Measurements from ENCODE around the gene XXYLT1. TPM values are rescaled to one million over a fixed set of nuclear protein-coding genes. Genes with fewer than 3 reads are reported as not detected.

The XXYLT1 gene
- total RNA-seq, 2 experiments from 2014 or later: 8.8 to 9.6 TPM

GRCh38 chr3:195131176-195131575, 139.8 kb downstream of the XXYLT1 start:
- Mint-ChIP-seq H3K36me3 (peaks cover 7% of the 10 kb centered on the region), H3K4me1 (peaks cover 31% of the 10 kb centered on the region), H3K4me3 (no peak overlapping the region), H3K27ac (no peak overlapping the region), H3K27me3 (no peaks in the 10 kb centered on the region), H3K9me3 (peaks cover 2% of the 10 kb centered on the region)
- DNase-seq: no peak

- H3K4me1 Mint-ChIP-seq: peaks cover 36% of the 10 kb centered on the region
- peak; percentile 55 for DNase-seq
- H3K9me3 Mint-ChIP-seq: peaks cover 2% of the 10 kb centered on the region
- H3K27ac Mint-ChIP-seq: peak overlapping the region; percentile 97
- peaks cover 7% of the 10 kb centered on the region for H3K36me3 Mint-ChIP-seq
- peak overlapping the region; percentile 13 for H3K4me3 Mint-ChIP-seq
- no peaks in the 10 kb centered on the region for H3K27me3 Mint-ChIP-seq
Measured at GRCh38 chr3:195129644-195130492, 141.1 kb downstream of the XXYLT1 start.

DNA sequence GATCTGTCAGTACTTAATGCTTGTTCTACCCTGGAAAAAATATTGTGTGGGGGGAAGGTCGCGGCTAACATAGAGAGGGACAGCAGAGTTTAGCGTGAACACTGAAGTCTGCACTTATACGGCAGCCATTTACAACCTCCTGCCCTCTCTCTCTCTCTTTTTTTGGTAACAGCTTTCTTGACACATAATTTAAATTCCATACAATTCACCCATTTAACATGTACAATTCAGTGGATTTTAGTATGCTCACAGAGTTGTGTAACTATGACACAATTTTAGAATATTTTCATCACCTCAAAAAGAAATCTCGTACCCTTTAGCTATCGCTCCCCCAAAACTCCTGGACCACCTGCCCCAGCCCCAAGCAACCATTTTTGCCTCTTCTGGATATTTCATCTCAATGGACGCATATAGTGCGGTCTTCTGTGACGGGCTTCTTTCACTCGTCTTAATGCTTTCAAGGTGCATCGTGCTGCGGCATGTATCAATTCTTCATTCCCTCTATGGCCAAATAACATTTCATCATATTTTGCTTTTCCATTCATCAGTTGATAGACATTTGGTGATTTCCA, 141.8 kb downstream of the XXYLT1 start:
- no peak for DNase-seq
- Mint-ChIP-seq H3K27me3 (no peaks in the 10 kb centered on the region), H3K36me3 (peaks cover 7% of the 10 kb centered on the region), H3K4me3 (peak overlapping the region; percentile 50), H3K27ac (peak overlapping the region; percentile 97), H3K9me3 (peaks cover 2% of the 10 kb centered on the region), H3K4me1 (peaks cover 40% of the 10 kb centered on the region)

DNA sequence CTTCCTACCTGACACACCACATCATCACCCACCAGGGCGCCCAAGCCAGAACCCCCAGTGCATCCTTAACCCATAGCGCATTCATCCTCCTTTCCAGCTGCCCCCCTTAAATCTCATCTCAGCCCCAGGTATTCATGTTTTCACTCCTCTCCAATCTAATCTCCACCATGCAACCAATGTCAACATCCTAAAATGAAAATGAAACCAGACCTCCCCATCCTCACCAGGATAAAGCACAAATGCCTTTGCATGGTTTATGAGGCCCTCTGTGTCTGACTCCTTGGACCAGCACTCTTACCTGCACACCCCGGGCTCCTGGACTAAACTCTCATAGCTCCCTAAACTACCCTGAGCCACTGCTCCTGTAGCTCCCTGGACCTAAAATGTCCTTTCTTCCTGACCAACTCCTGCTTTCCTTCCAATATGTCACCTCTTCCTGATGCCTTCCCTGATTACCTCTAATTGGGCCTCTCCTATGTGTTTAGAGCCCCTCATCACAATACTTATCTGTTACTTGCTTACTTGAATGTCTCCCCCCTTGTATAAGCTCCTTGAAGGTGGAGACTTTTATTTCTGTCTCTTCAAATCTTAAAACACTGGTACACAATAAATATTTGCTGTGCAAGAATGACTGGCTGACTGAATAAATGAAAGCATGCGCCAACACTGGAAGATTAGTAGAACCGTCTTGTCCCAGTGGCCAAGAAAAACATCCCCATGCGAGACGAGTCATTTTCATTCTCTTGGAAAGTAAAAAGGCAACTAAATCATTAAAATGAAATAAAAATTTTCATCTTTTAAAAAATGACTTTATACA, 142.5 kb downstream of the XXYLT1 start:
- Mint-ChIP-seq H3K9me3 (peaks cover 2% of the 10 kb centered on the region), H3K36me3 (peaks cover 7% of the 10 kb centered on the region), H3K4me3 (peak overlapping the region; percentile 22), H3K27ac (peak overlapping the region; percentile 97), H3K27me3 (no peaks in the 10 kb centered on the region), H3K4me1 (peaks cover 40% of the 10 kb centered on the region)
- DNase-seq: no peak

- H3K4me1 Mint-ChIP-seq: peaks cover 40% of the 10 kb centered on the region
- H3K4me3 Mint-ChIP-seq: no peak overlapping the region
- no peak overlapping the region for H3K27ac Mint-ChIP-seq
- no peaks in the 10 kb centered on the region for H3K27me3 Mint-ChIP-seq
- peaks cover 2% of the 10 kb centered on the region for H3K9me3 Mint-ChIP-seq
- peaks cover 7% of the 10 kb centered on the region for H3K36me3 Mint-ChIP-seq
- DNase-seq: no peak
Measured at GRCh38 chr3:195126056-195126605, 144.8 kb downstream of the XXYLT1 start.

- Mint-ChIP-seq H3K36me3 (peaks cover 7% of the 10 kb centered on the region), H3K27ac (no peak overlapping the region), H3K27me3 (no peaks in the 10 kb centered on the region), H3K4me1 (peaks cover 40% of the 10 kb centered on the region), H3K4me3 (no peak overlapping the region), H3K9me3 (peaks cover 2% of the 10 kb centered on the region)
- no peak for DNase-seq
Measured at GRCh38 chr3:195125646-195126045, 145.3 kb downstream of the XXYLT1 start.

DNA sequence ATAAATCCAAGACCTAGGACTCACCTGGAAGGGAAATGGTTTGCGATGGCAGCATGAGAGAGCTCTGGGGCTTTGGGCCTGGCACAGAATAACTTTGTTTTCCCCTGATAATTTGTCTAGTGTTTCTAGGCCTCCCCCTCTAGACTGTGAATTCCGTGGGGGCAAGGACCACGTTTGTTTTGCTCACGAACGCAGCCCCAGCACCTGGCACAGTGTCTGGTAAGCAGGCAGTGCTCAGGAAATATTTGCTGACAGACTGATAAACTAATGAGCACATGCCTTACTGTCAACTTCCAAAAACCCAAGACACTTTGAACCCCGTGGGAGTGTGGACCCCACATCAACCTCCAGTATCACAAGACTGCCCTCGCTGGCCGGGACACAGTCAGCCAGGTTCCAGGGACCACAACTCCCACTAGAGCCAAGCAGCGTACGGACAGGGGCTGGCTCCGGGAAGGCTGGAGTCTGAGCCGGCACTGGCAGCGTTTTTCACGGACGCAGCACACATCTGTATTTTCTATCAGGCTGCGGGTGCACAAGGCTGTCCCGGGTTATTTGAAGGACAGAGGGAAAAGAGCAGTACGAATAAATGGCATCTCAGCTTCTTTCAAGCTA, 146.5 kb downstream of the XXYLT1 start:
- H3K4me3 Mint-ChIP-seq: no peak overlapping the region
- DNase-seq: no peak
- H3K27me3 Mint-ChIP-seq: no peaks in the 10 kb centered on the region
- peaks cover 2% of the 10 kb centered on the region for H3K9me3 Mint-ChIP-seq
- peaks cover 7% of the 10 kb centered on the region for H3K36me3 Mint-ChIP-seq
- H3K4me1 Mint-ChIP-seq: peaks cover 28% of the 10 kb centered on the region
- no peak overlapping the region for H3K27ac Mint-ChIP-seq

GRCh38 chr3:195123281-195123691, 147.7 kb downstream of the XXYLT1 start:
- Mint-ChIP-seq H3K4me1 (peaks cover 16% of the 10 kb centered on the region), H3K27ac (no peak overlapping the region), H3K4me3 (no peak overlapping the region), H3K36me3 (peaks cover 2% of the 10 kb centered on the region), H3K9me3 (no peaks in the 10 kb centered on the region), H3K27me3 (no peaks in the 10 kb centered on the region)
- no peak for DNase-seq

DNA sequence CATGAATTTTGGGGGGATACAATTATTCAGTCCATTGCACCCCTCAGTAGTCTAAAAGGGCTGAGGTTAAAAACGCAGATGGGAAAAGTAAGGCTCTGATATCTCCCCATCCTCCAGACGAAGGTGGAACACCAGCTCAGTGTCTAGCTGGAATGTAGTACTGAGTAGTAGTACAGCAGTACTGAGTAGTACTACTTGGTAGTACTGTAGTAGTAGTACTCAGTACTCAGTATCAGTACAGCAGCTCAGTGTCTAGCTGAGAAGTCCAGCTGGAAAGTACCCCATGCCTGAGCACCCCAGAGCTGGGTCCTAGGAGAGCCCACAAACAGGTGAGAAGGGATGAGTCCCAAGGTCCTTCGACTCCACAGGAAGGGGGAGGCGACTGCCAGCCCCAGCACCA, 148.7 kb downstream of the XXYLT1 start:
- no peaks in the 10 kb centered on the region for H3K27me3 Mint-ChIP-seq
- H3K27ac Mint-ChIP-seq: no peak overlapping the region
- H3K9me3 Mint-ChIP-seq: no peaks in the 10 kb centered on the region

DNA sequence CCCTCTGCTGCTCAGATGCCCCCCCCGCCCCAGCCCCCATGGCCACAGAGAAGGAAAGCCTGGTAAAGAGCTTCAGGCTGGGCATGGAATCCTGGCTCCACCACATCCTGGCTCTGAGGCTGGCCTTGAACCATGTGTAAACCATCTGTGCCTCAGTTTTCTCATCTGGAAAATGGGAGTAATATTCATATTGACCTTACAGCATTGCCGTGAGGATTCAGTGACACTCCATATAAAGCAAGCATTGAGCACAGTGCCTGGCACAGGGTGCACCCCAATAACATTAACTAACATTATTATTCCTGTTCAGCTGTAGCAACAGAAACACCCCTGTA, 150.7 kb downstream of the XXYLT1 start:
- H3K4me1 Mint-ChIP-seq: peaks cover 8% of the 10 kb centered on the region

More for the DNA sequence above, 148.7 kb downstream of the XXYLT1 start:
- H3K4me1 Mint-ChIP-seq: peaks cover 11% of the 10 kb centered on the region
- no peaks in the 10 kb centered on the region for H3K36me3 Mint-ChIP-seq
- no peak for DNase-seq
- no peak overlapping the region for H3K4me3 Mint-ChIP-seq

GRCh38 chr3:195119461-195120266, 151.3 kb downstream of the XXYLT1 start:
- no peaks in the 10 kb centered on the region for H3K9me3 Mint-ChIP-seq
- peaks cover 5% of the 10 kb centered on the region for H3K4me1 Mint-ChIP-seq
- no peak overlapping the region for H3K27ac Mint-ChIP-seq
- no peaks in the 10 kb centered on the region for H3K27me3 Mint-ChIP-seq
- no peak overlapping the region for H3K4me3 Mint-ChIP-seq
- H3K36me3 Mint-ChIP-seq: no peaks in the 10 kb centered on the region
- DNase-seq: no peak

More for the DNA sequence above, 150.7 kb downstream of the XXYLT1 start:
- Mint-ChIP-seq H3K27ac (no peak overlapping the region), H3K36me3 (no peaks in the 10 kb centered on the region), H3K9me3 (no peaks in the 10 kb centered on the region), H3K27me3 (no peaks in the 10 kb centered on the region), H3K4me3 (no peak overlapping the region)
- DNase-seq: no peak

DNA sequence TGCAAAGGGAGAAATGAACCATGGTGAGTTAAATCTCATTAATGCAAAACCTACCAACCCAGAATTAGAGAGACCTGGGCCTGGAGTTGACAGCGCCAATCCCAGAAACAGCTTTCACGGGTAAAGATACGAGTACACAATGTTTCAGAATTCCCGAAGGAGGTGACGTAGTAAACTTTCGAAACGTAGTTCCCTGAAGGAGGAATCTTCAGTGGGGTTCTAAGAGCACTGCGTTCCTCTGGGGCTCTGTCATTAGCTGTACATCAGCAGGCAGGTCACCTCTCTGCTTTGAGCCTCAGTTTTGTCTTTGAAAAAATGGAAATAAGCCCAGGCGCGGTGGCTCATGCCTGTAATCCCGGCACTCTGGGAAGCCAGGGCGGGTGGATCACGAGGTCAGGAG, 152.3 kb downstream of the XXYLT1 start:
- Mint-ChIP-seq H3K4me1 (peaks cover 4% of the 10 kb centered on the region), H3K27me3 (no peaks in the 10 kb centered on the region), H3K36me3 (no peaks in the 10 kb centered on the region)

GRCh38 chr3:195117978-195118581, 152.9 kb downstream of the XXYLT1 start:
- Mint-ChIP-seq H3K36me3 (no peaks in the 10 kb centered on the region), H3K27me3 (no peaks in the 10 kb centered on the region), H3K9me3 (no peaks in the 10 kb centered on the region), H3K4me1 (peaks cover 4% of the 10 kb centered on the region), H3K4me3 (no peak overlapping the region), H3K27ac (no peak overlapping the region)
- no peak for DNase-seq

More for the DNA sequence above, 152.3 kb downstream of the XXYLT1 start:
- H3K4me3 Mint-ChIP-seq: no peak overlapping the region
- no peak for DNase-seq
- no peak overlapping the region for H3K27ac Mint-ChIP-seq
- no peaks in the 10 kb centered on the region for H3K9me3 Mint-ChIP-seq

All from activated naive CD8-positive, alpha-beta T cell treated with anti-CD3 and anti-CD28 coated beads for 36 hours (primary cell).